Measurements from ENCODE around the gene LTB. TPM values are rescaled to one million over a fixed set of nuclear protein-coding genes. Genes with fewer than 3 reads are reported as not detected.
"Not testable (repeated sequence)": the region's sequence is repeated elsewhere in the genome, so short reads cannot be mapped to it uniquely, and the experiment has no call there.

Gene LTB
- polyA plus RNA-seq, 1 donor: 0.91 TPM

DNA sequence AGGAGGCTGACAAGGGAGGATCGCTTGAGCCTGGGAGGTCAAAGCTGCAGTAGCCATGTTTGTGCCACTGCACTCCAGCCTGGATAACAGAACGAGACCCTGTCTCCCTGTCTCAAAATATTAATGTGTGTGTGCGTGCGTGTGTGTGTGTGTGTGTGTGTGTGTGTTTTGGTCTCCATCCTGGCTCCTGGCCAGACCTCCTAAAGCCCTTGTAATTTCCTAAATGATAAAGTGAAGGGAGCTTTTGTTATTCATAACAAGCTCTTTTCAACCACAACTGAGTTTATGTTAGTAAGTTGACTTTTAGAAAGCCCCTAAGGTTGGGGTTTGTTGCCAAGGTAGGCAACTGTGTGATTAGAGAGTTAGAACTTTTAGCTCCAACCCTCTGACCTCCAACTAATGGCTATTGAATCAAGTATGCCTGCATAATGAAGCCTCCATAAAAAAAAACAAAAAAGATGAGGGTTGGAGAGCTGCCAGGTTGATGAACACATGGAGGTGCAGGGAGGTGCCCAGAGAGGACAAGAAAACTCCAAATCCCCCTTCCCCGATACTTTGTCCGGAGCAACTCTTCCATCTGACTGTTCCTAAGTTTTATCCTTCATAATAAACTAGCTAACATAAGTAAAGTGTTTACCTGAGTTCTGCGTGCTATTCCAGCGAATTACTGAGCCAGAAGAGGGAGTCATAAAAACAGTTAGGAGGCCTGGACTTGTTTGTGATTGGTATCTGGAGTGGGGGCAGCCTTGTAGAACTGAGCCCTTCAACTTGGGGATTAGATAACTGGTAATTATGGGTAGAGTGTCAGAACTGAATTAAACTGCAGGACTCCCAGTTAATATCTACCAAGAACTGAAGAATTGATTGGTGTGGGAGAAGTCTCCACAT is 27.5 kb upstream of the LTB start:
- DNase-seq: no peak

GRCh38 chr6:31607317-31607716 is 25.1 kb upstream of the LTB start:
- no peak for DNase-seq

GRCh38 chr6:31597006-31597405 is 14.8 kb upstream of the LTB start:
- DNase-seq: no peak

DNA sequence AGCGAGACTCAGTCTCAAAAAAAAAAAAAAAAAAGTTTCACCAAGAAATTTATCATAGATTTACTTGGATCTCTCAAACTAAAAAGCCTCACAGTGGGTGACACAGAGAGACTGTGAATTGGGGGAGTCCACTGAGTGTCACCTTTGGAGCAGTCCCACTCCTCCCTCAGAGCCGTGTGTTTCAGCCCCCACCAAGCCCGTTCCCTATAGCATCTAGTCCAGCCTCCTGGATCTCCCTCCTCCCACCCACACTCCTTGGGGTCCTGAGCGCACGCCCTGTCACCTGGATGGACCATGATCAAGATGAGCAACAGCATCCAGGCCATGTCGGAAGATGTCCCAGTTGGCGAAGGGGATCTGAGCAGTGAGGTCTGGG is 10.2 kb upstream of the LTB start:
- DNase-seq: no peak

GRCh38 chr6:31590691-31591090 is 8.5 kb upstream of the LTB start:
- DNase-seq: not testable (repeated sequence)

- DNase-seq: no peak
Observed at GRCh38 chr6:31588871-31589650, 6.8 kb upstream of the LTB start.

DNA sequence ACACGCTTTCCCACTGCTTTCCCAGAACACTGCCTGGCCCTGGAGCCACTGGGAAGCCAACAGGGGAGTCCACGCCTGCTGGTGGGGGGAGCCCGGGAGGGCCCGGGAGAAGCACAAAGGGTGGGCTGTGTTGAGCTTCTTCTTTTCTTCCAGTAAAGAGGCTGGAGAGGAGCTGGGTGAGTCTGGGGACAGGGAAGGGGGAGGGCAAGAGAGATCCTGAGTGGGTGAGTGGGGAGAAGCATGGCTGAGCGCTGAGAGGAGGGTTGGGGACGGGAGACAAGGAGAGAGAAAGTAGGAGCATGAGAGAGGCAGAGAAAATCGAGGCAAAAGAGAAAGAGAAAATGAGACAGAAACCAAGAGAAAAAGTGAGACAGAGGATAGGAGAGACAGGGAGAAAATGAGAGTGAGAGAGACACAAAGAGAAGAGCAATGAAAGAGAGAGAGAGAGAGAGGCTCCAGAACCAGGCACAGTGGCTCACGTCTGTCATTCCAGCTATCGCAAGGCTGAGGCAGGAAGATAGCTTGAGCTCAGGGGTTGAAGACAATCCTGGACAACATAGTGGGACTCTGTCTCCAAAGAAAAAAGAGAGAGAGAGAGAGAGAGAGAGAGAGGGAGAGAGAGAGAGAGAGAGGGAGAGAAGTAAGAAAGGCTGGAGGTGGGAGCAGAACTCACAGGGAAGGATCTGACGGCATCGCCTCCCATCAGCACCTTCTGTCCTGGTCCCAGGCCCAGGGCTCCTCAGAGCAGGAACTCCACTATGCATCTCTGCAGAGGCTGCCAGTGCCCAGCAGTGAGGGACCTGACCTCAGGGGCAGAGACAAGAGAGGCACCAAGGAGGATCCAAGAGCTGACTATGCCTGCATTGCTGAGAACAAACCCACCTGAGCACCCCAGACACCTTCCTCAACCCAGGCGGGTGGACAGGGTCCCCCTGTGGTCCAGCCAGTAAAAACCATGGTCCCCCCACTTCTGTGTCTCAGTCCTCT is 5.9 kb upstream of the LTB start:
- DNase-seq: no peak

- DNase-seq: no peak
Observed at GRCh38 chr6:31586599-31587281, 4.5 kb upstream of the LTB start.

DNA sequence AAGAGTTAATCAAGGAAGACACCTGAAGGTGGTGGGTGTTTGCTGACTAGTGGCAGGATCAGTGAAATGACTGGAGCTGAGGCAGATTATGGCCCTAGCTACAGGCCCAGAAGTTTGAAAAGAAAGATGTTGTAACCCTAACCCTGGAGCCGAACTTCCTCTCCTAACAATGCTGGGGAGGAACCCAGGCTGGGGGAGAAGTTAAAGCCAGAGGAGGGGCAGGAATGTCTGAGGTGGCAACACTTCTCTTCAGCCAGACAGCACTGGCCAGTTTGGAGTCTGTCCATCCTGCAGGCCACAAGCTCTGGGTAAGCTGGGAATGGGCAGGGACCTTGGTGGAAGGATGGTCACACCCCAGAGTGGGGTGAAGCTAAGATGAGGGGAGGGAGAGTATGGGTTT is 3.8 kb upstream of the LTB start, which contains the start of gene LST1:
Gene LST1 (plus strand): TSS at position 270 of the 400 bp plus-strand sequence. CDS start 1,023 bp downstream, outside the sequence.
- no peak for DNase-seq

GRCh38 chr6:31585491-31585890 is 3.3 kb upstream of the LTB start:
- DNase-seq: no peak

- peak; percentile 24 for DNase-seq
Observed at GRCh38 chr6:31581434-31582229, 592 bp downstream of the LTB start.

DNA sequence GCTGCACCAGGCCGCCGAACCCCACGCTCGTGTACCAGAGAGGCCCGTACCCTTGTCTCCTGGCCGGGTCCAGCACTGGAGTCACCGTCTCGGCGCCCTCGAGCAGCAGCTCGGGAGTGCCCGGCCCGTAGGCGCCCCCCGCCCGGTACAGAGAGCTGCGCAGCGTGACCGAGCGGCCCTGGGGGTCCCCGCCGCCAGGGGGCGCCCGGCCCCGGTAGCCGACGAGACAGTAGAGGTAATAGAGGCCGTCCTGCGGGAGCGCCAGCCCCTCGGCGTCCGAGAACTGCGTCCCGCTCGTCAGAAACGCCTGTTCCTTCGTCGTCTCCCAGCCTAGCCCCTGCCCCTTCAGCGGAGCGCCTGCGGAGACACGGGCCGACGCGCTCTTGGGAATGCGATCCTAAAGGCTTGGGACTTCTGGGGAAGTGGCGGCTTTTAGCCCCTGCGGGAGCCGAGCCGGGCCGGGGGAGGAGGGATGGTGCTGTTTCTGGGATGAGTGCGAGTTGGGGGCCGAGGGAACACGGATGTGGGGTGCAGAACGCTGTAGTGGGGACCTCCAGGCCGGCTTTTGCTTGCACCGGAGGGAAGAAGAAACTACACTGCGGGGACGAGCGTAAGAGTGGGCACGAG is 1.3 kb downstream of the LTB start:
- DNase-seq: peak; percentile 85

GRCh38 chr6:31580438-31580740 is 1.8 kb downstream of the LTB start:
- DNase-seq: no peak

- no peak for DNase-seq
Observed at GRCh38 chr6:31579546-31580437, 2.4 kb downstream of the LTB start.

- DNase-seq: no peak
Observed at GRCh38 chr6:31579119-31579505, 3.1 kb downstream of the LTB start.

GRCh38 chr6:31578184-31579118 is 3.8 kb downstream of the LTB start:
- no peak for DNase-seq

- DNase-seq: no peak
Observed at GRCh38 chr6:31577579-31577966, 4.7 kb downstream of the LTB start.

Measured in left kidney (tissue), 2 donors.